Liver (tissue), 9 donors: ENCODE data around the gene WARS2. TPM values are rescaled to one million over a fixed set of nuclear protein-coding genes. Genes with fewer than 3 reads are reported as not detected.

Source experiments
- DNase-seq: peaks from one replicate; pipeline ENCODE4 v3.0.0-alpha.2; 2017; ENCODE audit warnings: low spot score
- H3K27ac ChIP-seq, 2 donors: one replicate each; pipeline ENCODE4 v1.7.0; 2013; ENCODE audit warnings: inconsistent platforms in 2 of 2, low read length in 2 of 2, control low read depth in 1 of 2, low read depth in 1 of 2, mild to moderate bottlenecking in 1 of 2
- H3K27me3 ChIP-seq, 4 donors: one replicate each; pipeline versions ENCODE4 v1.6.1 to v1.7.0; 2013; ENCODE audit warnings: low read length in 3 of 4, inconsistent platforms in 1 of 4, mild to moderate bottlenecking in 1 of 4, moderate library complexity in 1 of 4; ENCODE audit not compliant: control insufficient read depth in 4 of 4, insufficient read depth in 4 of 4
- H3K36me3 ChIP-seq, 4 donors: one replicate each; pipeline versions ENCODE4 v1.6.1 to v1.7.0; 2013; ENCODE audit warnings: low read length in 3 of 4, mild to moderate bottlenecking in 3 of 4, low read depth in 1 of 4, moderate library complexity in 1 of 4; ENCODE audit not compliant: control insufficient read depth in 4 of 4, insufficient read depth in 3 of 4
- H3K4me1 ChIP-seq, 4 donors: one replicate each; pipeline versions ENCODE4 v1.6.1 to v1.7.0; 2013; ENCODE audit warnings: low read length in 3 of 4, mild to moderate bottlenecking in 3 of 4, moderate library complexity in 1 of 4; ENCODE audit not compliant: control insufficient read depth in 4 of 4, insufficient read depth in 4 of 4
- H3K4me3 ChIP-seq, 3 donors: one replicate each; pipeline versions ENCODE4 v1.6.1 to v1.7.0; 2013; ENCODE audit warnings: low read length in 3 of 3, control low read depth in 1 of 3, low read depth in 1 of 3, mild to moderate bottlenecking in 1 of 3
- H3K9ac ChIP-seq, 2 donors: one replicate each; pipeline ENCODE4 v1.7.0; 2013; ENCODE audit warnings: low read length in 2 of 2, mild to moderate bottlenecking in 2 of 2, moderate library complexity in 2 of 2, control low read depth in 1 of 2, low read depth in 1 of 2
- H3K9me3 ChIP-seq, 4 donors: one replicate each; pipeline versions ENCODE4 v1.6.1 to v1.7.0; 2013; ENCODE audit warnings: low read length in 3 of 4; ENCODE audit not compliant: control insufficient read depth in 4 of 4
- ATF3 ChIP-seq: IDR thresholded peaks from 2 replicates; pipeline ENCODE4 v1.6.1; 2016; ENCODE audit warnings: antibody characterized with exemption
- CTCF ChIP-seq: fragments of 150-350 bp; IDR thresholded peaks from 2 replicates; pipeline ENCODE4 v1.5.1; 2017; ENCODE audit warnings: improper control_type of control experiment, low read depth, low read length; ENCODE audit not compliant: missing input control
- EGR1 ChIP-seq, 2 donors: IDR thresholded peaks; 2 replicates each; pipeline ENCODE4 v1.6.1; 2016 to 2018; ENCODE audit warnings: antibody characterized with exemption in 2 of 2, low read depth in 2 of 2
- FOXA2 ChIP-seq: IDR thresholded peaks from 2 replicates; pipeline ENCODE4 v1.6.1; 2016; ENCODE audit warnings: antibody characterized with exemption
- GABPA ChIP-seq, 2 donors: IDR thresholded peaks in 1 of 2; conservative IDR thresholded peaks in 1 of 2; 2 replicates each; pipeline ENCODE4 v1.6.1; 2016; ENCODE audit warnings: antibody characterized with exemption in 2 of 2, mild to moderate bottlenecking in 1 of 2, moderate library complexity in 1 of 2
- HNF4A ChIP-seq, 2 donors: conservative IDR thresholded peaks; 2 replicates each; pipeline ENCODE4 v1.6.1; 2016; ENCODE audit warnings: antibody characterized with exemption in 2 of 2, mild to moderate bottlenecking in 2 of 2
- HNF4G ChIP-seq: IDR thresholded peaks from 2 replicates; pipeline ENCODE4 v1.6.1; 2016; ENCODE audit warnings: antibody characterized with exemption
- JUND ChIP-seq, 2 donors: IDR thresholded peaks; 2 replicates each; pipeline ENCODE4 v1.6.1; 2016; ENCODE audit warnings: antibody characterized with exemption in 2 of 2
- MAX ChIP-seq: IDR thresholded peaks from 2 replicates; pipeline ENCODE4 v1.6.1; 2016; ENCODE audit warnings: antibody characterized with exemption
- NR2F2 ChIP-seq: IDR thresholded peaks from 2 replicates; pipeline ENCODE4 v1.6.1; 2016; ENCODE audit warnings: antibody characterized with exemption
- RAD21 ChIP-seq, 2 donors: IDR thresholded peaks; 2 replicates each; pipeline ENCODE4 v1.6.1; 2016; ENCODE audit warnings: antibody characterized with exemption in 2 of 2, mild to moderate bottlenecking in 2 of 2
- REST ChIP-seq: IDR thresholded peaks from 2 replicates; pipeline ENCODE4 v1.6.1; 2016; ENCODE audit warnings: antibody characterized with exemption, mild to moderate bottlenecking
- RXRA ChIP-seq, 2 donors: IDR thresholded peaks; 2 replicates each; pipeline ENCODE4 v1.6.1; 2017 to 2018; ENCODE audit warnings: antibody characterized with exemption in 2 of 2, mild to moderate bottlenecking in 1 of 2
- SP1 ChIP-seq: IDR thresholded peaks from 2 replicates; pipeline ENCODE4 v1.6.1; 2018; ENCODE audit warnings: antibody characterized with exemption, mild to moderate bottlenecking
- TAF1 ChIP-seq: conservative IDR thresholded peaks from 2 replicates; pipeline ENCODE4 v1.6.1; 2016; ENCODE audit warnings: antibody characterized with exemption, mild to moderate bottlenecking
- YY1 ChIP-seq: IDR thresholded peaks from 2 replicates; pipeline ENCODE4 v1.6.1; 2016; ENCODE audit warnings: antibody characterized with exemption, mild to moderate bottlenecking
- ZBTB33 ChIP-seq: IDR thresholded peaks from 2 replicates; pipeline ENCODE4 v1.6.1; 2016; ENCODE audit warnings: antibody characterized with exemption
- WGBS: extraction: QIAGEN DNeasy Blood & Tissue Kit; methylation state at CpG from one replicate; pipeline ENCODE4 v1.1.7; 2013; 5-methylcytosine and 5-hydroxymethylcytosine counted together
- polyA plus RNA-seq, 2 donors: library from polyadenylated mRNA; stranded (reverse) in 1 of 2; unstranded in 1 of 2; fragments of 200-250 nt in 1 of 2; fragments of >200 nt in 1 of 2; fragmentation: Nextera tagmentation in 1 of 2; extraction: Ambion mirVana in 1 of 2; gene quantifications; one replicate each; pipeline versions ENCODE4 v1.2.1 to v1.2.3, GENCODE V29; 2013 to 2015
- total RNA-seq, 2 donors: library from RNA; depleted of rRNA; stranded (reverse); fragments of >200 nt; gene quantifications; one replicate each; pipeline ENCODE4 v1.2.3, GENCODE V29; 2014
- donor health status: healthy.
- donor health status: healthy.
- donor health status: healthy.
- donor health status: healthy.
- donor health status: healthy.

Gene WARS2
- total and polyA plus RNA-seq, 4 donors, result 3.5 to 14.5 (median 7.0) TPM

- Histone ChIP-seq H3K9ac (no peak overlapping the region), H3K27ac (no peak overlapping the region), H3K36me3 (no peaks in the 10 kb centered on the region), H3K27me3 (no peaks in the 10 kb centered on the region), H3K4me3 (no peak overlapping the region), H3K4me1 (no peaks in the 10 kb centered on the region), H3K9me3 (no peaks in the 10 kb centered on the region)
- no peak for TF ChIP-seq EGR1 (IDR thresholded peaks at IDR 0.05; ENCODE audit: low read depth in 2 of 2)
- no peak for TF ChIP-seq FOXA2
- no peak for DNase-seq
- WGBS, result 96% methylated on average over 3 of the region's 3 CpGs
Observed at GRCh38 chr1:119090250-119090649, 50.2 kb downstream of the WARS2 start.

GRCh38 chr1:119086830-119087229 is 53.6 kb downstream of the WARS2 start:
- TF ChIP-seq RXRA (IDR thresholded peaks at IDR 0.05) (no peak), EGR1 (IDR thresholded peaks at IDR 0.05; ENCODE audit: low read depth in 2 of 2) (no peak), SP1 (no peak), MAX (no peak), JUND (IDR thresholded peaks at IDR 0.05) (no peak), CTCF (no peak), REST (no peak), ATF3 (no peak), NR2F2 (no peak), ZBTB33 (no peak), GABPA (IDR thresholded peaks at IDR 0.05 in 1 of 2, conservative IDR thresholded peaks at IDR 0.05 in 1 of 2) (no peak), FOXA2 (no peak), HNF4A (conservative IDR thresholded peaks at IDR 0.05) (no peak), RAD21 (IDR thresholded peaks at IDR 0.05) (no peak), TAF1 (no peak), YY1 (no peak), HNF4G (no peak)
- 93% methylated on average over 2 of the region's 2 CpGs for WGBS

More at GRCh38 chr1:119086830-119087229, 53.6 kb downstream of the WARS2 start:
- Histone ChIP-seq H3K4me1 (no peaks in the 10 kb centered on the region), H3K9ac (no peak overlapping the region), H3K27me3 (no peaks in the 10 kb centered on the region), H3K36me3 (no peaks in the 10 kb centered on the region), H3K4me3 (no peak overlapping the region), H3K9me3 (no peaks in the 10 kb centered on the region), H3K27ac (no peak overlapping the region)
- no peak for DNase-seq
